ENCODE data around the gene SHB.

SHB gene

DNA sequence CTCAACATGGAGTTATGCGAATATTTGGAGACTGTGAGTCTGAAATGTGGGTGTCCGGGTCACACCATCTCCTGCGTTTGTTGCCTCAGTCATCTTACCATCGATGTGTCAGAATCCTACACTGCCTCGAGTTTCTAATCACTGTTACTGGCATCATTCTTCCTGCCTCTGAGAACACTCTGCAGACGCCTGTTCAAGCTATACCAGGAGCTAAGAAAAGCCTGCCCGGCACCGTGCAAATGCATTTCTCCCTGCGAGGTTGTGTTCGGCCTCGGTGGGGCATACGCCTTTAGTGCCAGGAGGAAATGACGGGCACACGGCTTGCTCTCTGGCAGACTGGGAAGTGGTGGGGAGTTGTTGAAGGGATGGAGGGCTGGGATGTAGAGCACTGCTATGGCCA, 133.9 kb downstream of the SHB start:
- no peak for DNase-seq (ENCODE audit: low read depth in 2 of 2)

GRCh38 chr9:37931592-37931991, 137.4 kb downstream of the SHB start:
- no peak for DNase-seq (ENCODE audit: low read depth in 2 of 2)

- no peak for DNase-seq (ENCODE audit: low read depth in 2 of 2)
Observed at GRCh38 chr9:37929441-37929895, 139.6 kb downstream of the SHB start.

DNA sequence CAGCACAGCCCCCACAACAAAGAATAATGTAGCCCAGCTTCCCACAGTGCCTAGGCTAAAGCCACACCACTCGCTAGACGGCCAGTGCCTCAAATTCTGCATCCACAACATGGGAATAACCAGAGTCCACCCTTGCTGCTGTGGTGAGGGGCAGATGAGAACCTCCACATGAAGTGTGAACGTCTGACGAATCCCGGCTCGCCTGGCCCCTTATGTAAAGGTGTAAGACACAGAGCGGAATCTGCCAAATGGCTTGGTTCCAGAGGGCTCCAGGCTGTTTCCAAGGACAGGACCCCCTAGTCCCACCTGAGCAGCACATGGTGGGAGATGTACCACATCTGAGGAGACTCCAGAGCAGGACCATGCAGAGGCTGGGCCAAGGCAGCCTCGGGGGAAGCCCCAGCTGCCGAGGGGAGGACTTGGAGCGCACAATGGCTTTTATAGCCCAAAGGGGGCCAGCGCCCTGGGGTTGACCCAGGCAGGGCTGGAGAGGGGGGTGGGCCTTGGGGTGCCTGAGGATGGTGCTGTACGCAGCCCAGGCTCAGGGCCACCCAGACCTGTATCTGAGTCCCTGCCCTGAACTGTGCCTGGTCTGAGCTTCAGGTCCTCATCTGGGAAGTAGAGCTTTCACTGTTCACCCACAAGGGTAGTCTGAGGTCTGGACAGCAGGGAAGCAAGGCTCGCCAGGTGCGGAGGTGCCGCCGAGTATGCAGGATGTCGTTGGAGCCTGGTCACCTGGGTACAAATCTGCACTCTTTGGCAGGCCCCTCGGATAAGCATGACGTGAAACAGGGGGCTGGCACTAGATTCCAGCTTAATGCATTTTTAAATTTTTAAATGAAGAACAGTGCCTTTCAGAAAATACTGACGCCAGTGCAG, 140.2 kb downstream of the SHB start:
- no peak for DNase-seq (ENCODE audit: low read depth in 2 of 2)

- DNase-seq (ENCODE audit: low read depth in 2 of 2), result no peak
Observed at GRCh38 chr9:37927601-37928551, 141.2 kb downstream of the SHB start.

- DNase-seq (ENCODE audit: low read depth in 2 of 2), result no peak
Observed at GRCh38 chr9:37927132-37927531, 141.9 kb downstream of the SHB start.

DNA sequence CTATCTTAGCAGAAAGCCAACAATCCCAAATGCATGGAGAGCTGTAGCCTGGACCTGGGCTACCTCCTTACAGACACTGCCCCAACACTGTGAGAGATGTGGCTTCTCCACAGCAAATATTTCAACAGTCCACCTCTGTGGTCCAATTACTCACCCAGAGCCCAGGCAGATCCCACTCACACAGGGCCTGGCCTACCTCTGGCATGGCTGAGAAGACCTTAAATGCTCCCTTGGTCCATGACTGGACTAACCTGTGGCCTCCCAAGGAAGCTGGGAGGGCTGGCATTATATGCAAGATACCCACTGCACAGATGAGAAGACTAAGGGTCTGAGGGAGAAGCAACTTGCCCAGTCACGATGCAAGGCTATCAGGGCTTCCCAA, 142.3 kb downstream of the SHB start:
- DNase-seq (ENCODE audit: low read depth in 2 of 2), result no peak

GRCh38 chr9:37925786-37926736, 143.0 kb downstream of the SHB start:
- DNase-seq (ENCODE audit: low read depth in 2 of 2), result no peak

DNA sequence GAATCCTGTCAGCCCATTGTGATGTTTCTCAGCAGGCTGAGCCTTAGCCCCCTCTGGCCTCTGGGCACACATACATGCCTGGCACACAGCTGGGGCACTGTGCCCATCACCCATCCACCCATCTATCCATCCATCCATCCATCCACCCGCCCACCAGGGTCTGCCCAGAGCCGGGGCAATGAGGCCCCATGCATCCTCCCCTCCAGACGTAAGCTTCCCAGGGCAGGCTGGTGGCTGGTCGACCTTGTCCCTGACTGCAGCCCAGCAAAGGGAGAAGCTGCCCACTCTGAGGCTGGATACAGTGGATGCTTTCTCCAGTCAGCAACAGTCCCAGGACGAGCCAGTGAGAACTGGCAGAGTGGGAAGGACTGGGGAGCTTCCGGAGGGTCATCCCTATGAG, 144.0 kb downstream of the SHB start:
- DNase-seq (ENCODE audit: low read depth in 2 of 2), result no peak

- DNase-seq (ENCODE audit: low read depth in 2 of 2), result no peak
Observed at GRCh38 chr9:37924538-37924937, 144.5 kb downstream of the SHB start.

DNA sequence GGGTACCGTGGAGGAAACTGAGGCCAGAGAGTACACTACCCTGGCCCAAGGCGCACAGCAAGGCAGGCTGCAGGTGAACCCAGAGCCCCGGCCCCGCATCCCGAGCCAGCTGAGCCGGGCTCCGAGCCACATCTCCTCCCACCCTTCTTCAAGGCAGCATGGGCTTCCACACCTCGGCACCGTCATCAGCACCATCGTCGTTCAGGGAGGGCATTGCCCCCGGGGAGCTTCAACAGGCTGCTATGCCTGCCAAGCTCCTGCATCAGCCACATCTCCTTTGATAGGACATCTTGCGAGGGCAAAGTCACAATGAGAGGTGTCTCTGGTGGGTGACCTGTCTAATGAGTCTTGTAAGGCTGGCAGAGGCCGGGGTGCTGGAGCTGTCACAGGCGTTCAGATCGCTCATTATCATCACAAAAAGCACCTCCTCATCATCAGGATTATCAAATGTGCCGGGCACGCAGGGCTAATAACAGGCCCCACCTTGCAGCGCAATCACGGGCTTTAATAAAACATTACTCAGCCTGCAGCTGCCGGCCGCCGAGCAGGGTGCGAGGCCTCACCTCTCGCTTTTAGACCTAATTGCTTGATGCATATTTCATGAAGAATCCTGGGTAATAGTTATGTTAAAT, 145.1 kb downstream of the SHB start:
- DNase-seq (ENCODE audit: low read depth in 2 of 2), result no peak

DNA sequence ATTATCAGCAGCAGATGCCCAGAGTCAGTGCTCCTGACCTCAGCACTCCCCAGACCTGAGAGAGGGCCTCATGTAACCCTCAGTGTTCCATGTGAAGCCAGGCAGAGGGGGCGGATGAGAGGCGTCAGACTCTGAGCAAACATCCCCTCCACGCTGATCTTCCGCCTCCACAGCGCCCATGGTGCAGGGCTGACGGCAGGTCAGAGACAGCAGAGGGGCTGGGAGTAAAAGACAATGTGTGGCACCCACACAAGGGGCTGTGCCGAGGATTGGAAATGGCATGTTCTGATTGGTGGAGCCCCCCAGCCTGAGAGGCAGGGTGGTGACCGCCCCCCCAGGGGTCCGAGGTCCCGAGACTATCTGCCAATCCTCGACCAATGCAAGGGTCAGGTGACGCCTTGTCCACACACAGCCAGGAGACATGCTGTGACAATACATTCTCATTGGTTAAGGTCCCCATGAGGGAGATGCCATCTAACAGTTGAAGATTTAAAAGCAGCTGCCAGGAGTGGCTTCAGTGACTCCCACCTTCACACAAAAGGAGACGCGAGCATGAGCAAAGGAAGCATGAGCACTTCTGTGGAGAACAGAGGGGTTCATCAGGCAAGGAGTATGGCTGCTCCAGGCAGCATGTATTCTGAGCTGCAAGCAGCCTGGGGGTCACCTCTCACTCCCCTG, 145.8 kb downstream of the SHB start:
- no peak for DNase-seq (ENCODE audit: low read depth in 2 of 2)

DNA sequence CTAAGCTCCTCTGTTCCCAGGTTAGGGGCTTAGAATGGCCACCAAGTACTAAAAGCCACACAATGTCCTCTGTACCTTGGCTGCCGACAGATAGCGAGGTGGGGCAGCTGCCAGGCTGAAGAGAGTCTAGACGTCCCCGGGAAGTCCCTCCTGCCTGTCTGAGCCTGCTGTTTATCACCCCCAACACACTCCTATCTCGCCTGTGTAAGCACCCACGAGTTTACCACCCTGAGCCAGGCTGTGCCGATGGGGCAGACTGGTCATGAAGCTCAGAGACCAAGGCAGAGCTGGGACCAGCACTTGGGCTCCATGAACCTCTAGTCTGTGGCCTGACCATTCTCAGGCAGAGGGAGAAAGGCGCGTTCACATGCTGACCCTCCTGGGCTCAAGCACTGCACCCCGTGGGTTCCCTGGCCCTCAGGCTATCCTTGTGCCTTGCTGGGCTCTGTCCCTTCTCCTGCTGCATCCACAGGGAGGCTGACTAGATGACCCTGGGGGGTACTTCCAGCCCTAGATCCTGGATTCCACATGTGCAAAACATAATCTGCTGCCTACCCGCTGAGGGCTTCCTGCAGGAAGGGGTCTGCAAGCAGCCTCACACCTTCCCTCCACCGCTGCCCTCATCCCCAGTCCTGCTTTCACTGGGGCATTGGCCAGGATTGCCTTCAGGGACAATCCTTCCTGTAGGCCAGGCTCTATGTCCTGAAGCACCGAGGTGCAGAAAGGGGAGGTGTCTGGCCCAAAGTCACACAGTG, 146.5 kb downstream of the SHB start:
- DNase-seq (ENCODE audit: low read depth in 2 of 2), result no peak

- no peak for DNase-seq (ENCODE audit: low read depth in 2 of 2)
Observed at GRCh38 chr9:37921546-37922300, 147.3 kb downstream of the SHB start.

GRCh38 chr9:37921168-37921510, 147.9 kb downstream of the SHB start:
- DNase-seq (ENCODE audit: low read depth in 2 of 2), result no peak

DNA sequence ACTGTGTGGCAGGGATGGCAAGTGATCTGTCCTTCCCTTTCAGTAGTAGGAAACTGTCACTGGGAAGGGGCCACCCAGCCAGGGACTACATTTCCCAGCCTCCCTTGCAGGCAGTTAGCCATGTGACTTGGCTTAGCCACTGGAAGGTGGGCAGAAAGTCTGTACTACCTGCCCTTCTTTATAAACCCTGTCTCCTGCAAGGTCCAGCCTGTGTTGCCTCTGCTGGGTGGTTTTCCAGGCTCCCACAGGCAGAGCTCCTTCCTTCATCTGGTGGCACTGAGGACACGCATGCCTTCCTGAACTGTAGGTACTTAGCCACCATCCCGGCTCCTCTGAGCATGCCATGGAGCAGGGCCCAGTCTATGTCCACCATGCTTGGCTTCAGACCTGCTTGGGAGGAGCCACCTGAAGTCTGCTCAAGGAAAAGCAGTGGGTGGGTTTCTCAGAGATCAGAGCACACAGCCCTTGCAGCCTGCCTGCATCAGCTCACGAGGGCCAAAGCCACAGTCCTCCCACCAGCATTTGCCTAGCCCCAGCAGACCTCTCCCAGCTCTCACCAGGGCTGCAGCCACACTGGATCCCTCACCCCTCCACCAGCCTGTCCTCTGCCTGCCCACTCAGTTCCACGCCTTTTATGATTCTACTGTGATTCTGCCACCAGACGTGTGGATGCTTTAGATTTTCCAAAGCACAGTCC, 148.4 kb downstream of the SHB start:
- DNase-seq (ENCODE audit: low read depth in 2 of 2), result no peak

DNA sequence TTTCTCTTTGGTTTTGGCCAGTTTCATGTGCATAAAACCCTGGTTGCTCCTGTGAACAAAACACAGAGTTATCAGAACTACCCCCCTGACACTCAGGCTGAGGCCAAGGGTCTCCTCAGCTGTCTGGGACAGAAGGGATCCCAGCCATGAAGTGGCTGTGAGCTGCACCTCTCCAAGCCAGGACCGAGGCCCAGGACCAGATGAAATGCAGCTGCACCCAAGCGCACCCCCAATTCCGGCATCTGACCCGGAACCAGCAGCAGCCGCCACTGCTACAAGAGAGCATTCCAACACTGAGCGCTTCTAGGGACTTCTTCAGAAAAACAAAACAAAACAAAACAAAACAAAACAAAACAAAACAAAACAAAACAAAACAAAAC, 149.1 kb downstream of the SHB start:
- no peak for DNase-seq (ENCODE audit: low read depth in 2 of 2)

GRCh38 chr9:37919246-37919955, 149.6 kb downstream of the SHB start:
- DNase-seq (ENCODE audit: low read depth in 2 of 2), result no peak

Measured in stimulated activated CD4-positive, alpha-beta T cell treated with anti-CD3 and anti-CD28 coated beads, Interleukin-1b, Interleukin-23, amount 100 ng/mL, for 1 hour (primary cell).